ENCODE data around the gene WDR93.
"Not testable (repeated sequence)": the region's sequence is repeated elsewhere in the genome, so short reads cannot be mapped to it uniquely, and the experiment has no call there.

Gene WDR93

GRCh38 chr15:89685995-89686394, 4.6 kb upstream of the WDR93 start:
- H3K36me3 ChIP-seq (replicated peaks; ENCODE audit: insufficient read depth, low read length): no peaks in the 10 kb centered on the region
- no peaks in the 10 kb centered on the region for H3K9me3 ChIP-seq (replicated peaks; ENCODE audit: insufficient read depth, low read length)
- H3K79me2 ChIP-seq (ENCODE audit: low read length): no peaks in the 10 kb centered on the region
- no peaks in the 10 kb centered on the region for H4K20me1 ChIP-seq (ENCODE audit: insufficient read depth, low read length)
- no peak overlapping the region for H2AFZ ChIP-seq (ENCODE audit: low read length)
- H3F3A ChIP-seq (ENCODE audit: insufficient read depth, low read length): no peaks in the 10 kb centered on the region
- H3K4me2 ChIP-seq (ENCODE audit: low read depth, low read length): no peak overlapping the region
- H3K27me3 ChIP-seq (replicated peaks; ENCODE audit: insufficient read depth, low read length): no peaks in the 10 kb centered on the region
- DNase-seq: no peak
- no peaks in the 10 kb centered on the region for H3K9me2 ChIP-seq (replicated peaks; ENCODE audit: insufficient read depth, low read length)
- H3K4me1 ChIP-seq (ENCODE audit: low read length): peaks cover 1% of the 10 kb centered on the region
- no peak overlapping the region for H3K9ac ChIP-seq (ENCODE audit: low read length)
- H3K27ac ChIP-seq (ENCODE audit: low read length): no peak overlapping the region
- TF ChIP-seq EZH2phosphoT487 (IDR thresholded peaks at IDR 0.05; ENCODE audit: low read length): no peak
- no peak for TF ChIP-seq CTCF (IDR thresholded peaks at IDR 0.05; ENCODE audit: low read length)
- TF ChIP-seq EZH2 (optimal IDR thresholded peaks at IDR 0.05; ENCODE audit: low read depth, low read length): no peak
- no peak overlapping the region for H3K4me3 ChIP-seq (ENCODE audit: low read length)

- Histone ChIP-seq H3K9ac (ENCODE audit: low read length) (no peak overlapping the region), H3K9me3 (replicated peaks; ENCODE audit: insufficient read depth, low read length) (no peaks in the 10 kb centered on the region), H3F3A (ENCODE audit: insufficient read depth, low read length) (no peaks in the 10 kb centered on the region), H3K27me3 (replicated peaks; ENCODE audit: insufficient read depth, low read length) (no peaks in the 10 kb centered on the region), H2AFZ (ENCODE audit: low read length) (no peak overlapping the region), H3K27ac (ENCODE audit: low read length) (no peak overlapping the region), H3K4me3 (ENCODE audit: low read length) (no peak overlapping the region), H3K79me2 (ENCODE audit: low read length) (no peaks in the 10 kb centered on the region), H3K4me2 (ENCODE audit: low read depth, low read length) (no peak overlapping the region), H3K36me3 (replicated peaks; ENCODE audit: insufficient read depth, low read length) (no peaks in the 10 kb centered on the region), H3K4me1 (ENCODE audit: low read length) (peaks cover 4% of the 10 kb centered on the region), H4K20me1 (ENCODE audit: insufficient read depth, low read length) (no peaks in the 10 kb centered on the region), H3K9me2 (replicated peaks; ENCODE audit: insufficient read depth, low read length) (no peaks in the 10 kb centered on the region)
- no peak for DNase-seq
- TF ChIP-seq EZH2phosphoT487 (IDR thresholded peaks at IDR 0.05; ENCODE audit: low read length) (no peak), CTCF (IDR thresholded peaks at IDR 0.05; ENCODE audit: low read length) (no peak), EZH2 (optimal IDR thresholded peaks at IDR 0.05; ENCODE audit: low read depth, low read length) (no peak)
These were observed 4.1 kb upstream of the WDR93 start for GRCh38 chr15:89686522-89686921.

- H3K9me2 ChIP-seq (replicated peaks; ENCODE audit: insufficient read depth, low read length); H4K20me1 ChIP-seq (ENCODE audit: insufficient read depth, low read length); H3K9me3 ChIP-seq (replicated peaks; ENCODE audit: insufficient read depth, low read length); H3K4me1 ChIP-seq (ENCODE audit: low read length); H3K36me3 ChIP-seq (replicated peaks; ENCODE audit: insufficient read depth, low read length); H3F3A ChIP-seq (ENCODE audit: insufficient read depth, low read length); H3K27ac ChIP-seq (ENCODE audit: low read length); H3K79me2 ChIP-seq (ENCODE audit: low read length); H3K27me3 ChIP-seq (replicated peaks; ENCODE audit: insufficient read depth, low read length); DNase-seq: not testable (repeated sequence)
- Histone ChIP-seq H3K4me3 (ENCODE audit: low read length) (peak overlapping the region; percentile 99), H2AFZ (ENCODE audit: low read length) (peak overlapping the region; percentile 100), H3K9ac (ENCODE audit: low read length) (peak overlapping the region; percentile 56; the same call in 1 of the 2 replicates), H3K4me2 (ENCODE audit: low read depth, low read length) (peak overlapping the region; percentile 99)
These were observed 708 bp upstream of the WDR93 start for GRCh38 chr15:89689930-89690275.

- Histone ChIP-seq H3K4me3 (ENCODE audit: low read length) (no peak overlapping the region), H3K27ac (ENCODE audit: low read length) (no peak overlapping the region), H2AFZ (ENCODE audit: low read length) (no peak overlapping the region), H4K20me1 (ENCODE audit: insufficient read depth, low read length) (no peaks in the 10 kb centered on the region), H3K4me1 (ENCODE audit: low read length) (peaks cover 4% of the 10 kb centered on the region), H3K9me2 (replicated peaks; ENCODE audit: insufficient read depth, low read length) (no peaks in the 10 kb centered on the region), H3K79me2 (ENCODE audit: low read length) (no peaks in the 10 kb centered on the region), H3K4me2 (ENCODE audit: low read depth, low read length) (no peak overlapping the region), H3K27me3 (replicated peaks; ENCODE audit: insufficient read depth, low read length) (no peaks in the 10 kb centered on the region), H3K36me3 (replicated peaks; ENCODE audit: insufficient read depth, low read length) (no peaks in the 10 kb centered on the region), H3K9ac (ENCODE audit: low read length) (no peak overlapping the region), H3F3A (ENCODE audit: insufficient read depth, low read length) (no peaks in the 10 kb centered on the region), H3K9me3 (replicated peaks; ENCODE audit: insufficient read depth, low read length) (no peaks in the 10 kb centered on the region)
- no peak for DNase-seq
- TF ChIP-seq EZH2phosphoT487 (IDR thresholded peaks at IDR 0.05; ENCODE audit: low read length): no peak
- no peak for TF ChIP-seq EZH2 (optimal IDR thresholded peaks at IDR 0.05; ENCODE audit: low read depth, low read length)
- no peak for TF ChIP-seq CTCF (IDR thresholded peaks at IDR 0.05; ENCODE audit: low read length)
These were observed 2.5 kb downstream of the WDR93 start for GRCh38 chr15:89693091-89693490.

Measured in MM.1S (cell line).